ENCODE results near the gene DIABLO. TPM values are rescaled to one million over a fixed set of nuclear protein-coding genes. Genes with fewer than 3 reads are reported as not detected.
A peak's percentile ranks its signal among the peaks of the same experiment; 100 is the strongest.
"Not testable (repeated sequence)": the region's sequence is repeated elsewhere in the genome, so short reads cannot be mapped to it uniquely, and the experiment has no call there.

Gene DIABLO
- total and polyA plus RNA-seq, 8 donors, result 34.6 to 63.8 (median 55.3) TPM

- peaks cover 0 to 38% of the 10 kb centered on the region in 2 donors for H3K36me3 ChIP-seq
- H3K27me3 ChIP-seq, result no peaks in the 10 kb centered on the region
- intact Hi-C loops (cut with DNase I), result no loop called here
- H3K9me3 ChIP-seq, result no peaks in the 10 kb centered on the region
- ATAC-seq (peak; percentile 68), DNase-seq (peak in 2 of 4 donors; percentile 5 to 63)
- no peak for TF ChIP-seq CTCF (IDR thresholded peaks at IDR 0.05)
- H3K4me1 ChIP-seq, result peaks cover 7 to 29% of the 10 kb centered on the region in 2 donors
- peak overlapping the region; percentile 92 to 93 for H3K27ac ChIP-seq
- H3K4me3 ChIP-seq, result peak overlapping the region; percentile 88 to 99
Measured at GRCh38 chr12:122265886-122266229, 40.0 kb upstream of the DIABLO start.

GRCh38 chr12:122265476-122265875, 39.6 kb upstream of the DIABLO start:
- Histone ChIP-seq H3K4me3 (peak overlapping the region; percentile 88 to 99), H3K4me1 (peaks cover 7 to 29% of the 10 kb centered on the region in 2 donors), H3K9me3 (no peaks in the 10 kb centered on the region), H3K36me3 (peaks cover 0 to 38% of the 10 kb centered on the region in 2 donors), H3K27me3 (no peaks in the 10 kb centered on the region), H3K27ac (peak overlapping the region; percentile 92 to 93)
- ATAC-seq (no peak), DNase-seq (no peak)
- TF ChIP-seq CTCF (IDR thresholded peaks at IDR 0.05), result no peak
- intact Hi-C loops (cut with DNase I), result no loop called here

- H3K9me3 ChIP-seq; ATAC-seq; H3K27ac ChIP-seq; H3K27me3 ChIP-seq; DNase-seq; H3K4me3 ChIP-seq; intact Hi-C loops (cut with DNase I): not testable (repeated sequence)
- Histone ChIP-seq H3K36me3 (peaks cover 0 to 79% of the 10 kb centered on the region in 2 donors), H3K4me1 (peaks cover 7 to 17% of the 10 kb centered on the region in 2 donors)
Measured at GRCh38 chr12:122260735-122261134, 34.9 kb upstream of the DIABLO start.

- DNase-seq; H3K4me3 ChIP-seq; H3K27me3 ChIP-seq; intact Hi-C loops (cut with DNase I); H3K27ac ChIP-seq; ATAC-seq; H3K9me3 ChIP-seq; H3K4me1 ChIP-seq: not testable (repeated sequence)
- H3K36me3 ChIP-seq, result peaks cover 0 to 94% of the 10 kb centered on the region in 2 donors
Measured at GRCh38 chr12:122258939-122259338, 33.1 kb upstream of the DIABLO start.

GRCh38 chr12:122258462-122258861, 32.6 kb upstream of the DIABLO start:
- ATAC-seq; DNase-seq; H3K4me3 ChIP-seq; H3K4me1 ChIP-seq; H3K27me3 ChIP-seq; intact Hi-C loops (cut with DNase I); H3K27ac ChIP-seq; H3K9me3 ChIP-seq: not testable (repeated sequence)
- peaks cover 0 to 92% of the 10 kb centered on the region in 2 donors for H3K36me3 ChIP-seq

GRCh38 chr12:122250536-122250935, 24.7 kb upstream of the DIABLO start:
- no peaks in the 10 kb centered on the region for H3K4me1 ChIP-seq
- no peaks in the 10 kb centered on the region for H3K27me3 ChIP-seq
- no peaks in the 10 kb centered on the region for H3K9me3 ChIP-seq
- no peak for DNase-seq
- intact Hi-C loops (cut with DNase I), result no loop called here
- no peak for ATAC-seq
- TF ChIP-seq CTCF (IDR thresholded peaks at IDR 0.05), result no peak
- no peak overlapping the region for H3K27ac ChIP-seq
- no peak overlapping the region for H3K4me3 ChIP-seq
- peaks cover 0 to 69% of the 10 kb centered on the region in 2 donors for H3K36me3 ChIP-seq

- intact Hi-C loops (cut with DNase I), result no loop called here
- ATAC-seq, result no peak
- H3K36me3 ChIP-seq, result peaks cover 0 to 69% of the 10 kb centered on the region in 2 donors
Measured at GRCh38 chr12:122250047-122250446, 24.2 kb upstream of the DIABLO start.

More at GRCh38 chr12:122250047-122250446, 24.2 kb upstream of the DIABLO start:
- H3K4me1 ChIP-seq, result no peaks in the 10 kb centered on the region
- no peaks in the 10 kb centered on the region for H3K9me3 ChIP-seq
- H3K27ac ChIP-seq, result no peak overlapping the region
- H3K27me3 ChIP-seq, result no peaks in the 10 kb centered on the region
- no peak overlapping the region for H3K4me3 ChIP-seq
- no peak for TF ChIP-seq CTCF (IDR thresholded peaks at IDR 0.05)
- DNase-seq, result no peak

Data from left lung (tissue), 10 donors.